WTC11 (cell line): ENCODE data around the gene RPS6KA5. TPM values are rescaled to one million over a fixed set of nuclear protein-coding genes. Genes with fewer than 3 reads are reported as not detected.

Experiments
- ATAC-seq: fragments of 200-7000 bp; cut with Tn5 transposase; 2 replicates; pipeline ENCODE4 v1.10.0; 2021; ENCODE audit warnings: mild to moderate bottlenecking, moderate library complexity
- CTCF ChIA-PET: fragments of 300-600 bp; sonication (Branson Sonifier 250); formaldehyde crosslinking; loops from one replicate; lab custom pipeline; 2021; ENCODE audit warnings: antibody characterized with exemption; lab: Charles Lee
- POLR2A ChIA-PET: fragments of 350-600 bp; sonication (Branson Sonifier 250); formaldehyde crosslinking; loops from one replicate; lab custom pipeline; 2021; ENCODE audit warnings: antibody characterized with exemption; lab: Charles Lee
- DNase-seq: peaks from one replicate; pipeline ENCODE4 v3.0.0; 2021; ENCODE audit warnings: low spot score
- H3K27ac Mint-ChIP-seq: 2 replicates; pipeline ENCODE4 v1.8.0; 2021; ENCODE audit warnings: mixed read lengths
- H3K27me3 Mint-ChIP-seq: 2 replicates; pipeline ENCODE4 v1.8.0; 2021; ENCODE audit warnings: low read depth, mild to moderate bottlenecking, moderate library complexity, mixed read lengths
- H3K36me3 Mint-ChIP-seq: 2 replicates; pipeline ENCODE4 v1.8.0; 2021; ENCODE audit warnings: mixed read lengths
- H3K4me1 Mint-ChIP-seq: 2 replicates; pipeline ENCODE4 v1.8.0; 2022; ENCODE audit warnings: mixed read lengths
- H3K4me3 Mint-ChIP-seq: 2 replicates; pipeline ENCODE4 v1.8.0; 2021; ENCODE audit warnings: mild to moderate bottlenecking, moderate library complexity, mixed read lengths
- H3K9me3 Mint-ChIP-seq: 2 replicates; pipeline ENCODE4 v1.8.0; 2021; ENCODE audit warnings: mixed read lengths
- ELF4 ChIP-seq: sonication (generic); formaldehyde crosslinking; IDR thresholded peaks from 2 replicates; pipeline ENCODE4 v1.8.1; 2022; ENCODE audit warnings: low read depth, mild to moderate bottlenecking, moderate library complexity, missing genetic modification reagents
- ESRRA ChIP-seq: sonication (generic); formaldehyde crosslinking; IDR thresholded peaks from 2 replicates; pipeline ENCODE4 v1.8.1; 2022; ENCODE audit warnings: mild to moderate bottlenecking, missing genetic modification reagents, borderline replicate concordance
- GRHL2 ChIP-seq: fragments of 250-450 bp; sonication (Bioruptor Pico); IDR thresholded peaks from 2 replicates; pipeline ENCODE4 v1.8.0; 2022; ENCODE audit warnings: mild to moderate bottlenecking, moderate library complexity; ENCODE audit not compliant: insufficient replicate concordance, severe bottlenecking
- IRF2 ChIP-seq: sonication (generic); formaldehyde crosslinking; IDR thresholded peaks from 2 replicates; pipeline ENCODE4 v1.8.0; 2022; ENCODE audit warnings: low read depth, missing genetic modification reagents, borderline replicate concordance
- KAT7 ChIP-seq: sonication (generic); formaldehyde crosslinking; IDR thresholded peaks from 2 replicates; pipeline ENCODE4 v1.8.1; 2023; ENCODE audit warnings: missing genetic modification reagents, mild to moderate bottlenecking, borderline replicate concordance
- OVOL2 ChIP-seq: fragments of 250-450 bp; sonication (Bioruptor Pico); IDR thresholded peaks from 2 replicates; pipeline ENCODE4 v1.9.0; 2021; ENCODE audit warnings: mild to moderate bottlenecking, borderline replicate concordance
- SMAD3 ChIP-seq: sonication (generic); formaldehyde crosslinking; IDR thresholded peaks from 2 replicates; pipeline ENCODE4 v1.8.0; 2022; ENCODE audit warnings: missing genetic modification reagents, mild to moderate bottlenecking, borderline replicate concordance
- SMAD4 ChIP-seq: sonication (generic); formaldehyde crosslinking; IDR thresholded peaks from 2 replicates; pipeline ENCODE4 v1.8.0; 2022; ENCODE audit warnings: mild to moderate bottlenecking, missing genetic modification reagents
- TP53 ChIP-seq: sonication (generic); formaldehyde crosslinking; IDR thresholded peaks from 2 replicates; pipeline ENCODE4 v1.8.1; 2023; ENCODE audit warnings: mild to moderate bottlenecking, missing genetic modification reagents
- ZBTB21 ChIP-seq: sonication (generic); formaldehyde crosslinking; IDR thresholded peaks from 2 replicates; pipeline ENCODE4 v1.8.1; 2023; ENCODE audit warnings: mild to moderate bottlenecking, missing genetic modification reagents, borderline replicate concordance
- ZNF138 ChIP-seq: sonication (generic); formaldehyde crosslinking; conservative IDR thresholded peaks from 2 replicates; pipeline ENCODE4 v1.8.1; 2022; ENCODE audit warnings: mild to moderate bottlenecking, moderate library complexity, missing genetic modification reagents
- ZNF219 ChIP-seq: sonication (generic); formaldehyde crosslinking; IDR thresholded peaks from 2 replicates; pipeline ENCODE4 v1.8.0; 2023; ENCODE audit warnings: missing genetic modification reagents, mild to moderate bottlenecking, borderline replicate concordance
- ZNF232 ChIP-seq: sonication (generic); formaldehyde crosslinking; IDR thresholded peaks from 2 replicates; pipeline ENCODE4 v1.8.0; 2022; ENCODE audit warnings: mild to moderate bottlenecking, missing genetic modification reagents
- total RNA-seq: library from RNA; stranded (reverse); gene quantifications from 3 replicates; pipeline ENCODE4 v1.2.3, GENCODE V29; 2021
- TF ChIP-seq, protein P1 (sequence below): sonication (generic); formaldehyde crosslinking; IDR thresholded peaks from 2 replicates; pipeline ENCODE4 v1.8.0; 2022; ENCODE audit warnings: mild to moderate bottlenecking, missing genetic modification reagents
- TF ChIP-seq, protein P2 (sequence below): fragments of 250-450 bp; sonication (Bioruptor Pico); IDR thresholded peaks from 2 replicates; pipeline ENCODE4 v1.8.0; 2021; ENCODE audit warnings: mild to moderate bottlenecking
- TF ChIP-seq, protein P3 (sequence below): sonication (generic); formaldehyde crosslinking; conservative IDR thresholded peaks from 2 replicates; pipeline ENCODE4 v1.8.1; 2023; ENCODE audit warnings: mild to moderate bottlenecking, low read depth, missing genetic modification reagents, moderate library complexity
- TF ChIP-seq, protein P4 (sequence below): sonication (generic); formaldehyde crosslinking; IDR thresholded peaks from 2 replicates; pipeline ENCODE4 v1.8.1; 2023; ENCODE audit warnings: mild to moderate bottlenecking, missing genetic modification reagents, moderate library complexity
- TF ChIP-seq, protein P5 (sequence below): sonication (generic); formaldehyde crosslinking; IDR thresholded peaks from 2 replicates; pipeline ENCODE4 v1.8.1; 2022; ENCODE audit warnings: mild to moderate bottlenecking, missing genetic modification reagents, moderate library complexity, borderline replicate concordance
- TF ChIP-seq, protein P6 (sequence below): sonication (generic); formaldehyde crosslinking; IDR thresholded peaks from 2 replicates; pipeline ENCODE4 v1.8.1; 2022; ENCODE audit warnings: missing genetic modification reagents, borderline replicate concordance
- TF ChIP-seq, protein P7 (sequence below): sonication (generic); formaldehyde crosslinking; IDR thresholded peaks from 2 replicates; pipeline ENCODE4 v1.8.1; 2023; ENCODE audit warnings: mild to moderate bottlenecking, moderate library complexity, missing genetic modification reagents

RPS6KA5 gene
- total RNA-seq, 1 experiment from 2014 or later, result 5.2 TPM

DNA sequence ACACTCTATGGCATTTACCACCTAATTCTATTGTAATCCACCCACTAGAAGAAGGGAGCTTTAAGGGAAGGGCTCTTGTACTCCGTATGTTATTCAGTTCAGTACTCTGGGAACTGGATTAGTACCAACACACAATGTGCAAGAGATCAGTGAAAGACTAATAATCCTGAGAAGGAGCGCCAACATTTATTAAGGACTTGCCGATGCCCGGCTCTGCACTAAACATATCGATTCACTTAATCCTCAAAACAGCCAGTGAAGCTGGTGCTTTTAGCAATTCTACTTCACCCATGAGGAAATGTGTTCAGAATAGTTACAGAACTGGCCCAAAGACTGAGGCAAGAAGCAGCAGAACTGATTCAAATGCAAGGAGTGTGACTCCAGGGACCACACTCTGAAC, 80.9 kb downstream of the RPS6KA5 start:
- DNase-seq (no peak), ATAC-seq (no peak)
- Mint-ChIP-seq H3K4me1 (no peaks in the 10 kb centered on the region), H3K27me3 (no peaks in the 10 kb centered on the region), H3K36me3 (no peaks in the 10 kb centered on the region), H3K4me3 (no peak overlapping the region), H3K9me3 (no peaks in the 10 kb centered on the region)
- CTCF ChIA-PET, result interaction anchor here (0.6 kb wide), 1 partner anchor 176 kb away, joined by 3 read pairs; no protein-coding TSS in a partner anchor
- POLR2A ChIA-PET, result no interaction called here
- TF ChIP-seq ESRRA (CRISPR knock-in tag) (no peak), ELF4 (CRISPR knock-in tag) (no peak), SMAD3 (CRISPR knock-in tag) (no peak), TP53 (CRISPR knock-in tag) (no peak), OVOL2 (CRISPR knock-in tag) (no peak), KAT7 (CRISPR knock-in tag) (no peak), GRHL2 (CRISPR knock-in tag) (no peak), ZNF232 (CRISPR knock-in tag) (no peak), IRF2 (CRISPR knock-in tag) (no peak), SMAD4 (no peak), ZBTB21 (CRISPR knock-in tag) (no peak), ZNF138 (CRISPR knock-in tag) (no peak), ZNF219 (CRISPR knock-in tag) (no peak)
- TF ChIP-seq, protein P1, sequence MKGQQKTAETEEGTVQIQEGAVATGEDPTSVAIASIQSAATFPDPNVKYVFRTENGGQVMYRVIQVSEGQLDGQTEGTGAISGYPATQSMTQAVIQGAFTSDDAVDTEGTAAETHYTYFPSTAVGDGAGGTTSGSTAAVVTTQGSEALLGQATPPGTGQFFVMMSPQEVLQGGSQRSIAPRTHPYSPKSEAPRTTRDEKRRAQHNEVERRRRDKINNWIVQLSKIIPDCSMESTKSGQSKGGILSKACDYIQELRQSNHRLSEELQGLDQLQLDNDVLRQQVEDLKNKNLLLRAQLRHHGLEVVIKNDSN (CRISPR knock-in tag), result no peak
- TF ChIP-seq, protein P2, sequence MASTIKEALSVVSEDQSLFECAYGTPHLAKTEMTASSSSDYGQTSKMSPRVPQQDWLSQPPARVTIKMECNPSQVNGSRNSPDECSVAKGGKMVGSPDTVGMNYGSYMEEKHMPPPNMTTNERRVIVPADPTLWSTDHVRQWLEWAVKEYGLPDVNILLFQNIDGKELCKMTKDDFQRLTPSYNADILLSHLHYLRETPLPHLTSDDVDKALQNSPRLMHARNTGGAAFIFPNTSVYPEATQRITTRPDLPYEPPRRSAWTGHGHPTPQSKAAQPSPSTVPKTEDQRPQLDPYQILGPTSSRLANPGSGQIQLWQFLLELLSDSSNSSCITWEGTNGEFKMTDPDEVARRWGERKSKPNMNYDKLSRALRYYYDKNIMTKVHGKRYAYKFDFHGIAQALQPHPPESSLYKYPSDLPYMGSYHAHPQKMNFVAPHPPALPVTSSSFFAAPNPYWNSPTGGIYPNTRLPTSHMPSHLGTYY (CRISPR knock-in tag), result no peak
- TF ChIP-seq, protein P3, sequence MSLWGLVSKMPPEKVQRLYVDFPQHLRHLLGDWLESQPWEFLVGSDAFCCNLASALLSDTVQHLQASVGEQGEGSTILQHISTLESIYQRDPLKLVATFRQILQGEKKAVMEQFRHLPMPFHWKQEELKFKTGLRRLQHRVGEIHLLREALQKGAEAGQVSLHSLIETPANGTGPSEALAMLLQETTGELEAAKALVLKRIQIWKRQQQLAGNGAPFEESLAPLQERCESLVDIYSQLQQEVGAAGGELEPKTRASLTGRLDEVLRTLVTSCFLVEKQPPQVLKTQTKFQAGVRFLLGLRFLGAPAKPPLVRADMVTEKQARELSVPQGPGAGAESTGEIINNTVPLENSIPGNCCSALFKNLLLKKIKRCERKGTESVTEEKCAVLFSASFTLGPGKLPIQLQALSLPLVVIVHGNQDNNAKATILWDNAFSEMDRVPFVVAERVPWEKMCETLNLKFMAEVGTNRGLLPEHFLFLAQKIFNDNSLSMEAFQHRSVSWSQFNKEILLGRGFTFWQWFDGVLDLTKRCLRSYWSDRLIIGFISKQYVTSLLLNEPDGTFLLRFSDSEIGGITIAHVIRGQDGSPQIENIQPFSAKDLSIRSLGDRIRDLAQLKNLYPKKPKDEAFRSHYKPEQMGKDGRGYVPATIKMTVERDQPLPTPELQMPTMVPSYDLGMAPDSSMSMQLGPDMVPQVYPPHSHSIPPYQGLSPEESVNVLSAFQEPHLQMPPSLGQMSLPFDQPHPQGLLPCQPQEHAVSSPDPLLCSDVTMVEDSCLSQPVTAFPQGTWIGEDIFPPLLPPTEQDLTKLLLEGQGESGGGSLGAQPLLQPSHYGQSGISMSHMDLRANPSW (CRISPR knock-in tag), result no peak
- TF ChIP-seq, protein P4, sequence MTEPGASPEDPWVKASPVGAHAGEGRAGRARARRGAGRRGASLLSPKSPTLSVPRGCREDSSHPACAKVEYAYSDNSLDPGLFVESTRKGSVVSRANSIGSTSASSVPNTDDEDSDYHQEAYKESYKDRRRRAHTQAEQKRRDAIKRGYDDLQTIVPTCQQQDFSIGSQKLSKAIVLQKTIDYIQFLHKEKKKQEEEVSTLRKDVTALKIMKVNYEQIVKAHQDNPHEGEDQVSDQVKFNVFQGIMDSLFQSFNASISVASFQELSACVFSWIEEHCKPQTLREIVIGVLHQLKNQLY (CRISPR knock-in tag), result no peak
- TF ChIP-seq, protein P5, sequence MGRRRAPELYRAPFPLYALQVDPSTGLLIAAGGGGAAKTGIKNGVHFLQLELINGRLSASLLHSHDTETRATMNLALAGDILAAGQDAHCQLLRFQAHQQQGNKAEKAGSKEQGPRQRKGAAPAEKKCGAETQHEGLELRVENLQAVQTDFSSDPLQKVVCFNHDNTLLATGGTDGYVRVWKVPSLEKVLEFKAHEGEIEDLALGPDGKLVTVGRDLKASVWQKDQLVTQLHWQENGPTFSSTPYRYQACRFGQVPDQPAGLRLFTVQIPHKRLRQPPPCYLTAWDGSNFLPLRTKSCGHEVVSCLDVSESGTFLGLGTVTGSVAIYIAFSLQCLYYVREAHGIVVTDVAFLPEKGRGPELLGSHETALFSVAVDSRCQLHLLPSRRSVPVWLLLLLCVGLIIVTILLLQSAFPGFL (CRISPR knock-in tag), result no peak
- TF ChIP-seq, protein P6, sequence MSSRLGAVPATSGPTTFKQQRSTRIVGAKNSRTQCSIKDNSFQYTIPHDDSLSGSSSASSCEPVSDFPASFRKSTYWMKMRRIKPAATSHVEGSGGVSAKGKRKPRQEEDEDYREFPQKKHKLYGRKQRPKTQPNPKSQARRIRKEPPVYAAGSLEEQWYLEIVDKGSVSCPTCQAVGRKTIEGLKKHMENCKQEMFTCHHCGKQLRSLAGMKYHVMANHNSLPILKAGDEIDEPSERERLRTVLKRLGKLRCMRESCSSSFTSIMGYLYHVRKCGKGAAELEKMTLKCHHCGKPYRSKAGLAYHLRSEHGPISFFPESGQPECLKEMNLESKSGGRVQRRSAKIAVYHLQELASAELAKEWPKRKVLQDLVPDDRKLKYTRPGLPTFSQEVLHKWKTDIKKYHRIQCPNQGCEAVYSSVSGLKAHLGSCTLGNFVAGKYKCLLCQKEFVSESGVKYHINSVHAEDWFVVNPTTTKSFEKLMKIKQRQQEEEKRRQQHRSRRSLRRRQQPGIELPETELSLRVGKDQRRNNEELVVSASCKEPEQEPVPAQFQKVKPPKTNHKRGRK, result no peak
- TF ChIP-seq, protein P7, sequence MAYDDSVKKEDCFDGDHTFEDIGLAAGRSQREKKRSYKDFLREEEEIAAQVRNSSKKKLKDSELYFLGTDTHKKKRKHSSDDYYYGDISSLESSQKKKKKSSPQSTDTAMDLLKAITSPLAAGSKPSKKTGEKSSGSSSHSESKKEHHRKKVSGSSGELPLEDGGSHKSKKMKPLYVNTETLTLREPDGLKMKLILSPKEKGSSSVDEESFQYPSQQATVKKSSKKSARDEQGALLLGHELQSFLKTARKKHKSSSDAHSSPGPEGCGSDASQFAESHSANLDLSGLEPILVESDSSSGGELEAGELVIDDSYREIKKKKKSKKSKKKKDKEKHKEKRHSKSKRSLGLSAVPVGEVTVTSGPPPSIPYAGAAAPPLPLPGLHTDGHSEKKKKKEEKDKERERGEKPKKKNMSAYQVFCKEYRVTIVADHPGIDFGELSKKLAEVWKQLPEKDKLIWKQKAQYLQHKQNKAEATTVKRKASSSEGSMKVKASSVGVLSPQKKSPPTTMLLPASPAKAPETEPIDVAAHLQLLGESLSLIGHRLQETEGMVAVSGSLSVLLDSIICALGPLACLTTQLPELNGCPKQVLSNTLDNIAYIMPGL (CRISPR knock-in tag), result no peak
- TF ChIP-seq, all 79 proteins: peak for 0
- no peak overlapping the region for H3K27ac Mint-ChIP-seq
